GM04503 (cell line): ENCODE results near the gene CLDND1.

Experiments
- DNase-seq: peaks from one replicate; pipeline ENCODE4 v3.0.0-alpha.2; 2012; ENCODE audit warnings: low read depth

CLDND1 gene

DNA sequence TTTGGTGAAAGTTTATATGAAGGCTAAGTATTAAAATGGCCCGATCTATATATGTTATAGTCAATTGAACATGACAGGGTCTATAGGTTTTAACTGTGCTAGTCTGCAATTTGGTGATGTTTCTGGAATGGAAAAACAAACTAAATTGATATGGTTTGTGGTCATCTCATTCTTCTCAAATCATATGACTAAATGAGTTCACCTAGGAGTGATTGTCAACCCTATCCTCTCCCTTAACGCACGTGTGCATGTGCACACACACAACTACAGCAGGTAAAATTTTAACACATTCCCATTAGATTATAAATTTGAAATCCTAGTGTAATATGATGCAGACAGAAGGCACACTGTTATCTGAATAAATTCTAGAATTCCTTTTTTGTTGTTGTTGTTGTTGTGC is 9.0 kb downstream of the CLDND1 start:
- no peak for DNase-seq

DNA sequence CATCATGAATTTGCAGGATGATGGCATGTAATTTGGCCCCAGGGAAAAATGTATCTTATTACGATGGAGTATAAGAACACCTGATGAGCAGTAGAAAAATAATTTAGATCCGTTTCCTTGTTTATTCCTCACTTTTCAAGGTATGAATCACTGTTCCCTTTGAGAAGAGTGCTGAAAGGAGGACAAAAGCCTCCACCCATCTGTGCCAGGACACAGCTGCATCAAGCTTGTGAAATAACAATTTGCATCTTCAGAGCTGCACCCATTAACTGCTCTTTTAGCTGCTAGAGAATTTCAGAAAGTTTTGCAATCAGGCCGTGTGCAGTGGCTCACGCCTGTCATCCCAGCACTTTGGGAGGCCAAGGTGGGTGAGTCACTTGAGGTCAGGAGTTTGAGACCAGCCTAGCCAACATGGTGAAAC is 9.6 kb downstream of the CLDND1 start:
- DNase-seq: peak; percentile 42

DNA sequence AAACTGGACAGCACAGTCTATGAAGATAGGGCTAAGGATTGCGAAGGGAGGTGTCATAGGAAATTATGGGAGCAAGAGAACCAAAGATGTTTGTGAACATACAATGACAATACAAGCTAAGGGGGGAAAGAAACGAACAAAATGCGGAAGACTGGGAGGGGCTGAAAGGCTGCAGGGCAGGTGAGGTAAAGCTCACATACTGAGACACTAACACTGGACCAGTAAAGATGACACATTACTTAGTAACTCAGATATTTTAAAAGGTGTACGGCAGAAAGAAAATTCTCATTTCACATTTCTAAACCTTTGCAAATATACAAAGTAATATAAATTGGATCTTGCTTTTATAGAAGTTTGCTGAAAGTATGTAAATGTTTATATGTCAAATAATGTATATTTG is 10.1 kb downstream of the CLDND1 start:
- no peak for DNase-seq

DNA sequence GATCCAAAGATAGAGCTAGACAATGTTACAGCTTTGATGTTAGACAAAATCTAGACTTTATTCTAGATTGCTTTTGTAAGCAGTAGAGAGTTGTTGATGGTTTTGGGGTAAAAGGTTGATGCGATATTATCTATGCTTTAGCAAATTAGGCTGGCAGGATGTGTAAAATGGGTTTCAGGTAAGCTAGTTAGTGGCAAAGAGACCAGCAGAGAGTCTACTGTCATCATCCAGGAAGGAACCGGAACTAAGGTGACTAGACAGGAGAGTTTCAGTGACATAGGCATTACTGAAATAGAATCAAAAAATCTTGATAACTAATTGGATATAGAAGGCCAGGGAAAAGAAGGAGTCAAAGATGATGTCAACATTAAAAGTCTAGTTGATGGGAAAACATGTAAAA is 14.1 kb downstream of the CLDND1 start:
- DNase-seq: no peak

DNA sequence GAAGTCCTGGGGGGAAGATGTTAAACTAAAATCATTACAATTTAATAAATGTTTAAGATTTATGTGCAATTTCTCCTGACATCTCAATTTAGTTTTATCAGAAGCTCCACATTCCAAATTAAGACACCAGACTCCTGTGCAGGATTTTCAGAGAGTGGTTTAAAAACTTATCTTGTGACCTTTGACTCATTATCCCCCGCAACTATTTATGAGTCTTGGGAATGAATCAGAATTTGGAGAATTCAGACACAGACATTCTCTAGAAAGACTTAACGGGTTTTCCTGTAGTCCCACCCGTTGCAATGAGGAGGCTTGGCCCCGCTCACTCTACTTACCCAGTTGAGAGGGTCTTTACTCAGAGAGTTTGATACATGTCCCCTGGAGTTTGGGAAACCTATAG is 18.2 kb downstream of the CLDND1 start:
- DNase-seq: no peak

DNA sequence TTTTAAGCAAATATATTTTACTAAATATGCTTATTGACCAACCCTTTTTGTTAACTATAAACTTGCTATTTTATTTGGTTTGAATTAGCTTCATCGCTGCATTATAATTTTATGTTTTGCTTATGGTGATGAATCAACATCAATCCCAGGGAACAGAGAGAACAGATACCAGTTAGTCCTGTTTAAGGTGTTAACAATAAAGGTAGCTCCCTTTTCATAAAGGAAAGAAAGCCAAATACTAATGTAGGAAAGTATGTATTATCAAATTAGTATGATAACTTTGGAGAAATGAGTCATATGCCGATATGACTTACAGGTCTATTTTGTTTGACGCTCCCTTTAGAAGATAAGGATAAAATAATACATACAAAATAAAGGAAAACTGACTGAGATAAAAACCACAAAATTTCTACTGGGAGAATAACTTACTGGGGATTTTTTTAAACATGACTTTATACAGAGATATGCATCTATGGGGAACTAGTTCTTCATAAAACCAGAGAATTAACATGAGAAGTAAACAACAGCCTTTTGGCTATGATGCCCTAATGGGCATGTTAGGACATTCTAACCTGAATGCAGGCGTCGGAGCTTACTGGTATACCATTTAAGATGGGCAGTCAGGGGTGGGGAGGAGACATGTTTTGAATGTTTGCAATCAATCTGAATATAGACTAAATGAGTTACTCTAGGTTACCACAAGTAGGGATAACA is 20.7 kb downstream of the CLDND1 start:
- DNase-seq: no peak

DNA sequence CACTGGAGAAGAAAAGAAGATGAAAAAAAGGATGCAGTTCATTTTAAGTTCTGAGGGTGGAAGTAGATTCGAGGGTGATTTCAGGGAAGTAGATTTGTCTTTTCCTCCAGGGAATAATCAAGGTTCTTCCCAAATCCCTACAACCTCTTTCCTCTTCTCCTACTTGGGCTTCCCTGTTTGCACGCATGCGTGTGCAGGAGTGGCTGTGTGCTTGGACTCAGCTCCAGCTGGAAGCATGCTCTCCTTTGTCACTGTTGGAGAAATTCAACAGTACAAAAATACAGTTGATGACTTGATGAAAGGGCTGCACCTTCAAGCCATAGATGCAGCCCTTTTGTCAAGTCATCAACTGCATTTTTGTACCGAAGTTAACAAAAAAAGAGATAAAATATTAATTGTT is 21.4 kb downstream of the CLDND1 start:
- no peak for DNase-seq

DNA sequence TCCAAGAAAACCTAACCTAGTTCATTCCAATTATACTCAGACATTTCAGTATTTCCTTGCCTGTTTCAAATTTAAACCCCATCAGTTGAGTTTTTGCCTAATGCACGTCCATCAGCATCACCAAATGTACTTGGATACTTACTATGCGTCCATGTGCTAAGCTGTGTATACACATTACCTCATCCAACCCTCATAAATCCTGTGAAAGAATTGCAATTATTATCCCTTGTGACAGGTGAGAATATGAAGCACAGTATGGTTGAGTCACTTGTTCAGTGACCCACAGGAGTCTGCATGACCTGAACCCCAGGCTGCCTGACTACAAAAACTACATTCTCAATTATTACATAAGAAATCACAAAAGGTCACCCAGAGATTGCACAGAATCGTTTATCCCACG is 22.7 kb downstream of the CLDND1 start:
- DNase-seq: no peak

DNA sequence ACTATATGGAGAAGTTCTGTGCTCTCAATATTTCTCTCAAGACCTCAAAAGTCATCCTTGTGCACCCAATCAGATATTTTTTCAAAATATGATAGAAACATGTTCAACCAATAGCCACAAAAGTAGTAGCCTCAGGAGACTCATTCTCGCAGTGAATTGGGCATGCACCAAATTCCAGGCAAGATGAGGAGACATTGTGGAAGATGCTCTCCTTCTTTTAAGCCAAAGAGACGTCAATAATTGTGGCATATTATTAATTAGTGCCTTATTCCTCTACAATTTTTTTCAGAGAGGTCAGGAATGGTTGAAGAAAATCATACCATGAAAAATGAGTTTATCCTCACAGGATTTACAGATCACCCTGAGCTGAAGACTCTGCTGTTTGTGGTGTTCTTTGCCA is 25.3 kb downstream of the CLDND1 start, which contains the start of gene OR5K2:
Gene OR5K2 (plus strand): TSS at position 301 of the 400 bp plus-strand sequence. CDS start 0 bp downstream, at position 301.
- no peak for DNase-seq

DNA sequence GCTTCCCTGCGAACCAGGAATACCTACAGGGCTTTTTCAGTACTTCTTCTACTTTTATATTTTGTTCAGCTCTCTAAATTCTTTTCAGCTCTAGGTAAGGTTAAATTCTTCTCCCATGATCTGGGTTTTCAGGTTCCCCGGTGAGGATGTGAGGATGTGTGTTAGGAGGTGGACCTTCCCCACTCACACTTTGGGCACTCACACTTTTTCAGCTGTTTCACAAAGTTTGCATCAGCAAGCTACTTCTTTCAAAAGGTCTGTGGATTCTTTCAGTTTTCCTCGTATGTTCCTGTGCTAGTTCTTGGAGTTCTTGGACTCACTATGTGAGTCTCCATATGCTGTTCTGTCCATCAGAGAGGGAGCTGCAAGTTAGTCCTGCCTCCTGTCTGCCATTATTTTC is 39.1 kb downstream of the CLDND1 start:
- no peak for DNase-seq

DNA sequence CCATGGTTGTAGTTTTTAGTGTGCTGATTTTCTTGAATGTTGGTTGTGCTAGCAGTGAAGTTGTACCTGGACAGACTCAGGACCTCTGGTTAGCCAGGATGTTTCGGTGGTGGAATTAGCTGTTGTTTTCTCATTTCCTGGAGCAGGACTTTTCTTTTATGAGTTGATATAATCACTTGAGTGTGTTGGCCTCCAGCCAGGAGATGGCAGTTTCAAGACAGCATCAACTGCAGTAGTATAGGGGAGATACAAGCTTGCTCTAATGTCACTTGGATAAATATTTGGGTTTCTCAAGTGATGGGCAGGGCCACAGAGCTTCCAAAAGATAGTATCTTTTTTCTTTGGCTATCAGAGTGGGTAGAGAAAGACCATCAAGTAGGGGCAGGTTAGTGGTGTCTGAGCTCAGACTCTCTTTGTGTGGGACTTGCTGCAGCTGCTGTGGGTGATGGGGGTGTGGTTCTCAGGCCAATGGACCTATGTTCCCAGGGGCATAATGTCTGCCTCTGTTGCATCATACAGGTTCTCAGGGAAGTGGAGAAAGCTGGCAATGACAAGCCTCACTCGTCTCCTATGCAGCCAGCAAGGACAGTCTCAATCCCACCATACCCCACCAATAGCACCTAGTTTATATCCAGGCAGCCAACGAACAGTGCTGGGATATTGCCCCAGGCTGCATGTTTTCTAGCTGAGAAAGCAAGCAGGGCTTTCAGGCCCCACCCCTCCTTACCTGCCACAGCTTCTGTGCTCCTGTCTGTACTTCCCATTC is 39.8 kb downstream of the CLDND1 start:
- no peak for DNase-seq
